GM23338 (cell line): ENCODE data around the gene SLC35A5. TPM values are rescaled to one million over a fixed set of nuclear protein-coding genes. Genes with fewer than 3 reads are reported as not detected.
A peak's percentile ranks its signal among the peaks of the same experiment; 100 is the strongest.

Experiments
- ATAC-seq: fragments of 200-7000 bp; cut with Tn5 transposase; 3 replicates; pipeline ENCODE4 v1.9.1; 2020
- DNase-seq: peaks from one replicate; pipeline ENCODE4 v3.0.0-alpha.2; 2015; ENCODE audit warnings: low spot score
- H2AFZ ChIP-seq: fragments of 200-600 bp; sonication (generic); 2 replicates; pipeline ENCODE4 v1.8.0; 2016; ENCODE audit warnings: antibody characterized with exemption, mild to moderate bottlenecking, moderate library complexity
- H3F3A ChIP-seq: fragments of 200-600 bp; sonication (generic); replicated peaks from 2 replicates; pipeline ENCODE4 v1.8.0; 2017; ENCODE audit warnings: antibody characterized with exemption, mixed run types, low read depth
- H3K27ac ChIP-seq: fragments of 200-600 bp; sonication (generic); 2 replicates; pipeline ENCODE4 v1.6.1; 2016; ENCODE audit warnings: low read depth
- H3K27me3 ChIP-seq: fragments of 200-600 bp; sonication (generic); 2 replicates; pipeline ENCODE4 v1.8.0; 2016; ENCODE audit warnings: mild to moderate bottlenecking, mixed run types, moderate library complexity; ENCODE audit not compliant: insufficient read depth
- H3K36me3 ChIP-seq: fragments of 200-600 bp; sonication (generic); 2 replicates; pipeline ENCODE4 v1.8.0; 2016; ENCODE audit warnings: mild to moderate bottlenecking; ENCODE audit not compliant: insufficient read depth
- H3K4me1 ChIP-seq: fragments of 200-600 bp; sonication (generic); 2 replicates; pipeline ENCODE4 v1.8.0; 2016; ENCODE audit warnings: mild to moderate bottlenecking, moderate library complexity; ENCODE audit not compliant: insufficient read depth
- H3K4me2 ChIP-seq: fragments of 200-600 bp; sonication (generic); 2 replicates; pipeline ENCODE4 v1.7.1; 2017; ENCODE audit warnings: mixed run types
- H3K4me3 ChIP-seq: fragments of 200-600 bp; sonication (generic); 2 replicates; pipeline ENCODE4 v1.6.1; 2016; ENCODE audit warnings: mixed run types
- H3K79me2 ChIP-seq: fragments of 200-600 bp; sonication (generic); replicated peaks from 2 replicates; pipeline ENCODE4 v1.8.0; 2017; ENCODE audit warnings: mild to moderate bottlenecking; ENCODE audit not compliant: insufficient read depth
- H3K9me2 ChIP-seq: fragments of 200-600 bp; sonication (generic); 2 replicates; pipeline ENCODE4 v1.8.0; 2017; ENCODE audit not compliant: insufficient read depth
- H4K20me1 ChIP-seq: fragments of 200-600 bp; sonication (generic); replicated peaks from 2 replicates; pipeline ENCODE4 v1.8.0; 2017; ENCODE audit warnings: mild to moderate bottlenecking; ENCODE audit not compliant: insufficient read depth
- H3K27ac Mint-ChIP-seq: 2 replicates; pipeline ENCODE4 v1.8.0; 2020; ENCODE audit warnings: inconsistent platforms, mild to moderate bottlenecking, moderate library complexity, mixed read lengths
- H3K27me3 Mint-ChIP-seq: 3 replicates; pipeline ENCODE4 v1.8.0; 2022; ENCODE audit warnings: low read depth, mild to moderate bottlenecking, moderate library complexity, mixed read lengths, inconsistent platforms; ENCODE audit not compliant: insufficient read depth, poor library complexity
- H3K36me3 Mint-ChIP-seq: 3 replicates; pipeline ENCODE4 v1.8.0; 2021; ENCODE audit warnings: low read depth, mild to moderate bottlenecking, inconsistent platforms, moderate library complexity, mixed read lengths
- H3K4me1 Mint-ChIP-seq: 3 replicates; pipeline ENCODE4 v1.8.0; 2020; ENCODE audit warnings: mild to moderate bottlenecking, inconsistent platforms, mixed read lengths
- H3K4me3 Mint-ChIP-seq: 3 replicates; pipeline ENCODE4 v1.8.0; 2021; ENCODE audit warnings: moderate library complexity, mild to moderate bottlenecking, inconsistent platforms, mixed read lengths
- H3K9me3 Mint-ChIP-seq: 3 replicates; pipeline ENCODE4 v1.8.0; 2020; ENCODE audit warnings: moderate library complexity, mild to moderate bottlenecking, inconsistent platforms, mixed read lengths
- CREB1 ChIP-seq: fragments of 250-450 bp; sonication (Bioruptor Pico); IDR thresholded peaks from 2 replicates; pipeline ENCODE4 v1.5.0; 2020; ENCODE audit warnings: low read depth, mild to moderate bottlenecking, moderate library complexity
- EZH2phosphoT487 ChIP-seq: fragments of 200-600 bp; sonication (generic); IDR thresholded peaks from one replicate; pipeline ENCODE4 v1.8.1; 2018; ENCODE audit warnings: antibody characterized with exemption; ENCODE audit not compliant: unreplicated experiment
- JUNB ChIP-seq: IDR thresholded peaks from one replicate; pipeline ENCODE4 v1.6.1; 2016; ENCODE audit warnings: antibody characterized with exemption; ENCODE audit not compliant: unreplicated experiment
- NANOG ChIP-seq: IDR thresholded peaks from 2 replicates; pipeline ENCODE4 v1.6.1; 2016; ENCODE audit warnings: antibody characterized with exemption, borderline replicate concordance
- POLR2AphosphoS5 ChIP-seq: IDR thresholded peaks from 2 replicates; pipeline ENCODE4 v1.6.1; 2016; ENCODE audit warnings: antibody characterized with exemption, low read depth
- STAT1 ChIP-seq: IDR thresholded peaks from one replicate; pipeline ENCODE4 v1.6.1; 2016; ENCODE audit warnings: antibody characterized with exemption; ENCODE audit not compliant: unreplicated experiment
- ZNF114 ChIP-seq: fragments of 250-450 bp; sonication (Bioruptor Pico); IDR thresholded peaks from 2 replicates; pipeline ENCODE4 v1.5.0; 2020; ENCODE audit warnings: mild to moderate bottlenecking, moderate library complexity
- ZNF331 ChIP-seq: fragments of 250-450 bp; sonication (Bioruptor Pico); IDR thresholded peaks from 2 replicates; pipeline ENCODE4 v1.5.0; 2020; ENCODE audit warnings: low read depth, mild to moderate bottlenecking, moderate library complexity
- polyA plus RNA-seq: library from polyadenylated mRNA; unstranded; fragments of >200 nt; fragmentation: Nextera tagmentation; extraction: Ambion mirVana; gene quantifications from 2 replicates; pipeline ENCODE4 v1.2.1, GENCODE V29; 2016
- total RNA-seq: library from RNA; depleted of rRNA; stranded (reverse); fragments of >200 nt; shearing (Covaris generic); gene quantifications from 2 replicates; pipeline ENCODE4 v1.2.3, GENCODE V29; 2014
- TF ChIP-seq, protein P1 (sequence below): fragments of 250-450 bp; sonication (Bioruptor Pico); IDR thresholded peaks from 2 replicates; pipeline ENCODE4 v1.5.0; 2020; ENCODE audit warnings: mild to moderate bottlenecking, moderate library complexity

Gene SLC35A5
- total and polyA plus RNA-seq, 2 experiments from 2014 or later = 19.9 to 40.4 TPM

DNA sequence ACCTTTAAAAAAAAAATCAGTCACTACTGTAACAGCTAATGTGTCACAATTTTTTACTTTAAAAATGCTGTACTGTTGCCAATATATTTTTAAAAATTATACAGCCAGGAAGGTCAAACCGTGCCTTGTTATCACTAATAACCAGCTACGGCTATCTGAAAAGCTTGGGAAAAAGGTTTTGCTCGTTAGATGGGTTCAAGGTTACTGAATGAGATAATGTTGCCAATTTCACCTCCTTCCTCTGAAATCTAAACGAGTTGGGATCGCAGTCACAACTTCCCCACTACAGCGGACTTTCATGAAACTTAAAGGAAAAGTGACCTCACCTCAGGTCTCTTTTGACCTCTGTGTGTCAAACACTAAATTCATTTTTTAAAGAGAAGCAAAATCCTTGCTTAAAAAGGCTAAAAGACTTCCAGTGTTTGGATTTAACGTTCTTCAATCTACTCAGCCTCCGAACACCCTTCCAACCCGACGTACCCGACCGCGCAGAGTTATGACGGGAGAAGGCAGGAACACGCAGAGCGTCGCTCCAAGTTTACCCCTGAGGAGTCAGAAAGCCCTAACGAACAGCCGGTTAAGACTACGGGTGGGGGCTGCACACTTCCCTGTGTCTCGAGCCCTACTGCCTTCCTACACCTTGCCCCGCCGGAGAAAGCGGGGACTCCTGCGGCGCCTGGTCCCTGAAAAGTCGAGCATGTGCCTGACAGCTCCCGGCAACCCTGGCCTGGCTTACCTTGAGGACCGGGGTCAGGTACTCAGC is 943 bp upstream of the SLC35A5 start:
- Histone ChIP-seq H3F3A (peaks cover 4% of the 10 kb centered on the region; the same call in 1 of the 2 replicates), H3K36me3 (0 out of 2 replicates have a peak, but pooled peaks cover 3% of the 10 kb centered on the region), H3K79me2 (peaks cover 57% of the 10 kb centered on the region), H3K27ac (peak overlapping the region; percentile 95), H3K9me2 (no peaks in the 10 kb centered on the region), H4K20me1 (no peaks in the 10 kb centered on the region), H3K4me3 (peak overlapping the region; percentile 65), H3K4me1 (peaks cover 38% of the 10 kb centered on the region), H3K4me2 (peak overlapping the region; percentile 88), H2AFZ (peak overlapping the region; percentile 26; the same call in 1 of the 2 replicates), H3K27me3 (no peaks in the 10 kb centered on the region)
- peaks cover 31% of the 10 kb centered on the region for H3K4me1 Mint-ChIP-seq
- peak overlapping the region; percentile 96 for H3K4me3 Mint-ChIP-seq
- ATAC-seq = peak; percentile 43
- DNase-seq = peak; percentile 89
- peak overlapping the region; percentile 91 for H3K27ac Mint-ChIP-seq
- peaks cover 7% of the 10 kb centered on the region for H3K27me3 Mint-ChIP-seq
- peaks cover 23% of the 10 kb centered on the region for H3K36me3 Mint-ChIP-seq
- no peaks in the 10 kb centered on the region for H3K9me3 Mint-ChIP-seq
- TF ChIP-seq CREB1 (CRISPR knock-in tag) (peak; percentile 93), STAT1 (no peak), POLR2AphosphoS5 (no peak), NANOG (no peak), JUNB (no peak)

DNA sequence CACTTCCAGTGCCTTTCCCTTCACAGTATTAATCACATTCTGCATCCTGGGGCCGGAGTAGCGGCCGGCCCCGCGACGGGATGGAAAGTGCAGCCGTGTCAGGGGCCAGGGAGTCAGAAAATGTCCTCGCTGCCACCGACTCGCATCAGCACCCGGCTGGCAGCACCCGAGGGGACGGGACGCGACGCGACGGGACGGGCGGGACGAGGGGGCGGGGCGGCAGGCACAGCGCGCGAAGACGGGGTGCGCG is 436 bp upstream of the SLC35A5 start:
- no peak for DNase-seq
- H3K9me2 ChIP-seq = no peaks in the 10 kb centered on the region

More for the DNA sequence above, 436 bp upstream of the SLC35A5 start:
- H3K36me3 ChIP-seq = 0 out of 2 replicates have a peak, but pooled peaks cover 3% of the 10 kb centered on the region
- peaks cover 58% of the 10 kb centered on the region for H3K79me2 ChIP-seq
- Mint-ChIP-seq H3K27me3 (peaks cover 7% of the 10 kb centered on the region), H3K4me3 (peak overlapping the region; percentile 96), H3K9me3 (no peaks in the 10 kb centered on the region), H3K4me1 (peaks cover 31% of the 10 kb centered on the region), H3K27ac (peak overlapping the region; percentile 91), H3K36me3 (peaks cover 26% of the 10 kb centered on the region)
- H3K27ac ChIP-seq = peak overlapping the region; percentile 95
- ATAC-seq = no peak
- H3K4me1 ChIP-seq = peaks cover 38% of the 10 kb centered on the region
- H4K20me1 ChIP-seq = no peaks in the 10 kb centered on the region
- no peaks in the 10 kb centered on the region for H3K27me3 ChIP-seq
- peak overlapping the region; percentile 65 for H3K4me3 ChIP-seq
- peaks cover 4% of the 10 kb centered on the region; the same call in 1 of the 2 replicates for H3F3A ChIP-seq
- peak overlapping the region; percentile 88 for H3K4me2 ChIP-seq
- H2AFZ ChIP-seq = peak overlapping the region; percentile 26; the same call in 1 of the 2 replicates
- no peak for TF ChIP-seq POLR2AphosphoS5
- no peak for TF ChIP-seq NANOG
- TF ChIP-seq ZNF114 = no peak
- no peak for TF ChIP-seq CREB1 (CRISPR knock-in tag)
- no peak for TF ChIP-seq EZH2phosphoT487
- TF ChIP-seq, protein P1, sequence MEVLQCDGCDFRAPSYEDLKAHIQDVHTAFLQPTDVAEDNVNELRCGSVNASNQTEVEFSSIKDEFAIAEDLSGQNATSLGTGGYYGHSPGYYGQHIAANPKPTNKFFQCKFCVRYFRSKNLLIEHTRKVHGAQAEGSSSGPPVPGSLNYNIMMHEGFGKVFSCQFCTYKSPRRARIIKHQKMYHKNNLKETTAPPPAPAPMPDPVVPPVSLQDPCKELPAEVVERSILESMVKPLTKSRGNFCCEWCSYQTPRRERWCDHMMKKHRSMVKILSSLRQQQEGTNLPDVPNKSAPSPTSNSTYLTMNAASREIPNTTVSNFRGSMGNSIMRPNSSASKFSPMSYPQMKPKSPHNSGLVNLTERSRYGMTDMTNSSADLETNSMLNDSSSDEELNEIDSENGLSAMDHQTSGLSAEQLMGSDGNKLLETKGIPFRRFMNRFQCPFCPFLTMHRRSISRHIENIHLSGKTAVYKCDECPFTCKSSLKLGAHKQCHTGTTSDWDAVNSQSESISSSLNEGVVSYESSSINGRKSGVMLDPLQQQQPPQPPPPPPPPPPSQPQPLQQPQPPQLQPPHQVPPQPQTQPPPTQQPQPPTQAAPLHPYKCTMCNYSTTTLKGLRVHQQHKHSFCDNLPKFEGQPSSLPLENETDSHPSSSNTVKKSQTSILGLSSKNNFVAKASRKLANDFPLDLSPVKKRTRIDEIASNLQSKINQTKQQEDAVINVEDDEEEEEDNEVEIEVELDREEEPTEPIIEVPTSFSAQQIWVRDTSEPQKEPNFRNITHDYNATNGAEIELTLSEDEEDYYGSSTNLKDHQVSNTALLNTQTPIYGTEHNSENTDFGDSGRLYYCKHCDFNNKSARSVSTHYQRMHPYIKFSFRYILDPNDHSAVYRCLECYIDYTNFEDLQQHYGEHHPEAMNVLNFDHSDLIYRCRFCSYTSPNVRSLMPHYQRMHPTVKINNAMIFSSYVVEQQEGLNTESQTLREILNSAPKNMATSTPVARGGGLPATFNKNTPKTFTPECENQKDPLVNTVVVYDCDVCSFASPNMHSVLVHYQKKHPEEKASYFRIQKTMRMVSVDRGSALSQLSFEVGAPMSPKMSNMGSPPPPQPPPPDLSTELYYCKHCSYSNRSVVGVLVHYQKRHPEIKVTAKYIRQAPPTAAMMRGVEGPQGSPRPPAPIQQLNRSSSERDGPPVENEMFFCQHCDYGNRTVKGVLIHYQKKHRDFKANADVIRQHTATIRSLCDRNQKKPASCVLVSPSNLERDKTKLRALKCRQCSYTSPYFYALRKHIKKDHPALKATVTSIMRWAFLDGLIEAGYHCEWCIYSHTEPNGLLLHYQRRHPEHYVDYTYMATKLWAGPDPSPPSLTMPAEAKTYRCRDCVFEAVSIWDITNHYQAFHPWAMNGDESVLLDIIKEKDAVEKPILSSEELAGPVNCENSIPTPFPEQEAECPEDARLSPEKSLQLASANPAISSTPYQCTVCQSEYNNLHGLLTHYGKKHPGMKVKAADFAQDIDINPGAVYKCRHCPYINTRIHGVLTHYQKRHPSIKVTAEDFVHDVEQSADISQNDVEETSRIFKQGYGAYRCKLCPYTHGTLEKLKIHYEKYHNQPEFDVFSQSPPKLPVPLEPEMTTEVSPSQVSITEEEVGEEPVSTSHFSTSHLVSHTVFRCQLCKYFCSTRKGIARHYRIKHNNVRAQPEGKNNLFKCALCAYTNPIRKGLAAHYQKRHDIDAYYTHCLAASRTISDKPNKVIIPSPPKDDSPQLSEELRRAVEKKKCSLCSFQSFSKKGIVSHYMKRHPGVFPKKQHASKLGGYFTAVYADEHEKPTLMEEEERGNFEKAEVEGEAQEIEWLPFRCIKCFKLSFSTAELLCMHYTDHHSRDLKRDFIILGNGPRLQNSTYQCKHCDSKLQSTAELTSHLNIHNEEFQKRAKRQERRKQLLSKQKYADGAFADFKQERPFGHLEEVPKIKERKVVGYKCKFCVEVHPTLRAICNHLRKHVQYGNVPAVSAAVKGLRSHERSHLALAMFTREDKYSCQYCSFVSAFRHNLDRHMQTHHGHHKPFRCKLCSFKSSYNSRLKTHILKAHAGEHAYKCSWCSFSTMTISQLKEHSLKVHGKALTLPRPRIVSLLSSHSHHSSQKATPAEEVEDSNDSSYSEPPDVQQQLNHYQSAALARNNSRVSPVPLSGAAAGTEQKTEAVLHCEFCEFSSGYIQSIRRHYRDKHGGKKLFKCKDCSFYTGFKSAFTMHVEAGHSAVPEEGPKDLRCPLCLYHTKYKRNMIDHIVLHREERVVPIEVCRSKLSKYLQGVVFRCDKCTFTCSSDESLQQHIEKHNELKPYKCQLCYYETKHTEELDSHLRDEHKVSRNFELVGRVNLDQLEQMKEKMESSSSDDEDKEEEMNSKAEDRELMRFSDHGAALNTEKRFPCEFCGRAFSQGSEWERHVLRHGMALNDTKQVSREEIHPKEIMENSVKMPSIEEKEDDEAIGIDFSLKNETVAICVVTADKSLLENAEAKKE (CRISPR knock-in tag) = no peak
- TF ChIP-seq STAT1 = no peak
- TF ChIP-seq ZNF331 (CRISPR knock-in tag) = no peak
